Caco-2 (cell line): ENCODE measurements around the gene CSAD. TPM values are rescaled to one million over a fixed set of nuclear protein-coding genes. Genes with fewer than 3 reads are reported as not detected.

Experiments used
- BruUV-seq: library from RNA; stranded (reverse); fragments of 400-500 nt; replicated peaks from 2 replicates; lab custom pipeline; 2021; lab: Mats Ljungman, UMichigan
- CTCF ChIA-PET: fragments of 300-600 bp; sonication (Branson Sonifier 250); formaldehyde crosslinking; loops from one replicate; lab custom pipeline; 2022; ENCODE audit warnings: antibody characterized with exemption; lab: Charles Lee
- POLR2A ChIA-PET: fragments of 300-600 bp; sonication (Branson Sonifier 250); formaldehyde crosslinking; loops from one replicate; lab custom pipeline; 2022; ENCODE audit warnings: antibody characterized with exemption; lab: Charles Lee
- DNase-seq, 2 experiments: peaks; one replicate each; pipeline versions ENCODE4 v3.0.0 to v3.0.0-alpha.2; 2020 to 2022
- H3K27me3 ChIP-seq: replicated peaks from 2 replicates; pipeline ENCODE4 v1.6.0; 2011; ENCODE audit warnings: low read length; ENCODE audit not compliant: control insufficient read depth, insufficient read depth
- H3K36me3 ChIP-seq: 2 replicates; pipeline ENCODE4 v1.5.1; 2011; ENCODE audit warnings: low read length; ENCODE audit not compliant: control insufficient read depth, insufficient read depth
- H3K4me1 ChIP-seq: fragments of 250-450 bp; sonication (Bioruptor Pico); 2 replicates; pipeline ENCODE4 v1.5.1; 2020; ENCODE audit warnings: mild to moderate bottlenecking
- H3K4me3 ChIP-seq: 2 replicates; pipeline ENCODE4 v1.5.1; 2011; ENCODE audit warnings: low read depth, mild to moderate bottlenecking, control low read depth, low read length
- H3K9me3 ChIP-seq: fragments of 250-450 bp; sonication (Bioruptor Pico); 2 replicates; pipeline ENCODE4 v1.5.1; 2020; ENCODE audit warnings: mild to moderate bottlenecking, moderate library complexity
- H3K27ac Mint-ChIP-seq: one replicate; pipeline ENCODE4 v1.8.0; 2022; ENCODE audit warnings: mixed read lengths; ENCODE audit not compliant: unreplicated experiment
- H3K27me3 Mint-ChIP-seq: one replicate; pipeline ENCODE4 v1.8.0; 2022; ENCODE audit warnings: mixed read lengths; ENCODE audit not compliant: insufficient read depth, unreplicated experiment
- H3K36me3 Mint-ChIP-seq: one replicate; pipeline ENCODE4 v1.8.0; 2022; ENCODE audit warnings: mild to moderate bottlenecking, mixed read lengths; ENCODE audit not compliant: insufficient read depth, unreplicated experiment
- H3K4me1 Mint-ChIP-seq: one replicate; pipeline ENCODE4 v1.8.0; 2022; ENCODE audit warnings: low read depth, mixed read lengths; ENCODE audit not compliant: unreplicated experiment
- H3K4me3 Mint-ChIP-seq: one replicate; pipeline ENCODE4 v1.8.0; 2022; ENCODE audit warnings: mild to moderate bottlenecking, moderate library complexity, mixed read lengths; ENCODE audit not compliant: unreplicated experiment
- H3K9me3 Mint-ChIP-seq: one replicate; pipeline ENCODE4 v1.8.0; 2022; ENCODE audit warnings: mixed read lengths; ENCODE audit not compliant: unreplicated experiment
- intact Hi-C: fragments of 100-400 bp; cut with micrococcal nuclease; formaldehyde crosslinking; loops from one replicate; pipeline ENCODE4 v1.10.0; 2022; ENCODE audit not compliant: unreplicated experiment
- total RNA-seq: library from RNA; stranded (reverse); gene quantifications from 2 replicates; pipeline ENCODE4 v1.2.3, GENCODE V29; 2022
- TF ChIP-seq, protein P1 (sequence below), 2 experiments: fragments of 200-600 bp in 1 of 2; IDR thresholded peaks; 1 replicate in 1 of 2; 2 replicates in 1 of 2; pipeline versions ENCODE4 v1.5.1 to v1.8.0; 2011 to 2022; ENCODE audit warnings: antibody characterized with exemption in 1 of 2, control low read depth in 1 of 2, inconsistent platforms in 1 of 2, low read depth in 1 of 2, low read length in 1 of 2, mild to moderate bottlenecking in 1 of 2, moderate library complexity in 1 of 2; ENCODE audit not compliant: insufficient read depth in 1 of 2, severe bottlenecking in 1 of 2, unreplicated experiment in 1 of 2

Gene CSAD
- total RNA-seq, 1 experiment from 2014 or later, result 20.1 TPM

DNA sequence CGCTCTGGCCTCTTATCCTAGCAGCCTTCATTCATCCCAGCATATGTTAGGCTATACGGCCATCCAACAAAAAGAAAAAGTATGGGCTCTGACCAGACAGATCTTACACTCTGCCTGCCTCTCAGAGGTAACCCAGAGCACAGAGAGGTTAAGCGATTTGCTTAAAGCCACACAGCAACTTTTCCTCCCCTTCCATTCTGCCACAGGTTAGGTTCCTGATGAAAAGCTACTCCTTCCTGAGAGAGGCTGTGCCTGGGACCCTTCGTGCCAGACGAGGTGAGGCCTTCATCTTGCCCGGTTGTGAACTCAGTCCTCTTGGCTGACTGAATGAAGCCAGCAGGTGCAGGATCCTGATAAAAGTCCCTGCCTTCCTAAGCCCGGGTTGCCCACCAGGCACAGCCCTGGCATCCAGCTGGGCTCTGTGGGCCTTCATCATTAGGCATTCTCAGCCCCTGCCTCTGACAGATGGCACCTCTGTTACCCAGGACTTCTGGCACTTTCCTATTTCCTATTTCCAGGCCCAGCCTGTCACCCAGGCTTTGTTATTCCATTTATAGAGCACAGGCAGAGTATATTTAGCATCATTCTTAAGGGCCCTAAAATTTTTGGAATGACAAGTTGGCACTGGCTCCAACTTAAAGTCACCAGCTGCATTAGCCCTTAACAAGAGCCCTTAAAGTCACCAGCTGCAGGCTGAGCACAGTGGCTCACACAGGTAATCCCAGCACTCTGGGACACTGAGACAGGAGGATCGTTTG lies 64.7 kb downstream of the CSAD start:
- no peak for DNase-seq

GRCh38 chr12:53115112-53115890 lies 65.4 kb downstream of the CSAD start:
- H3K4me3 Mint-ChIP-seq, result no peak overlapping the region
- H3K27me3 ChIP-seq, result no peaks in the 10 kb centered on the region
- no peaks in the 10 kb centered on the region for H3K27me3 Mint-ChIP-seq
- 0 out of 2 replicates have a peak, but pooled peaks cover 2% of the 10 kb centered on the region for H3K9me3 ChIP-seq
- BruUV-seq, result no TSS peak
- peaks cover 7% of the 10 kb centered on the region for H3K36me3 Mint-ChIP-seq
- peaks cover 21% of the 10 kb centered on the region for H3K4me1 ChIP-seq
- peak in 1 of 2 experiments; percentile 42 for DNase-seq
- no peak overlapping the region for H3K4me3 ChIP-seq
- H3K36me3 ChIP-seq, result no peaks in the 10 kb centered on the region
- no peaks in the 10 kb centered on the region for H3K9me3 Mint-ChIP-seq
- CTCF ChIA-PET, result interaction anchor here (0.6 to 0.7 kb wide), 2 partner anchors 13 to 49 kb away, joined by 3 to 4 read pairs; no protein-coding TSS in a partner anchor
- POLR2A ChIA-PET, result no interaction called here
- intact Hi-C loops, result no loop called here
- no peak overlapping the region for H3K27ac Mint-ChIP-seq
- TF ChIP-seq, protein P1, sequence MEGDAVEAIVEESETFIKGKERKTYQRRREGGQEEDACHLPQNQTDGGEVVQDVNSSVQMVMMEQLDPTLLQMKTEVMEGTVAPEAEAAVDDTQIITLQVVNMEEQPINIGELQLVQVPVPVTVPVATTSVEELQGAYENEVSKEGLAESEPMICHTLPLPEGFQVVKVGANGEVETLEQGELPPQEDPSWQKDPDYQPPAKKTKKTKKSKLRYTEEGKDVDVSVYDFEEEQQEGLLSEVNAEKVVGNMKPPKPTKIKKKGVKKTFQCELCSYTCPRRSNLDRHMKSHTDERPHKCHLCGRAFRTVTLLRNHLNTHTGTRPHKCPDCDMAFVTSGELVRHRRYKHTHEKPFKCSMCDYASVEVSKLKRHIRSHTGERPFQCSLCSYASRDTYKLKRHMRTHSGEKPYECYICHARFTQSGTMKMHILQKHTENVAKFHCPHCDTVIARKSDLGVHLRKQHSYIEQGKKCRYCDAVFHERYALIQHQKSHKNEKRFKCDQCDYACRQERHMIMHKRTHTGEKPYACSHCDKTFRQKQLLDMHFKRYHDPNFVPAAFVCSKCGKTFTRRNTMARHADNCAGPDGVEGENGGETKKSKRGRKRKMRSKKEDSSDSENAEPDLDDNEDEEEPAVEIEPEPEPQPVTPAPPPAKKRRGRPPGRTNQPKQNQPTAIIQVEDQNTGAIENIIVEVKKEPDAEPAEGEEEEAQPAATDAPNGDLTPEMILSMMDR (IDR thresholded peaks at IDR 0.05; ENCODE audit: insufficient read depth in 1 of 2, low read depth in 1 of 2, low read length in 1 of 2, severe bottlenecking in 1 of 2, unreplicated experiment in 1 of 2), result no peak
- peaks cover 5% of the 10 kb centered on the region for H3K4me1 Mint-ChIP-seq

More for the DNA sequence above, 64.7 kb downstream of the CSAD start:
- H3K4me3 ChIP-seq, result no peak overlapping the region
- no peaks in the 10 kb centered on the region for H3K27me3 Mint-ChIP-seq
- BruUV-seq, result no TSS peak
- no peaks in the 10 kb centered on the region for H3K27me3 ChIP-seq
- TF ChIP-seq, protein P1 (IDR thresholded peaks at IDR 0.05; ENCODE audit: insufficient read depth in 1 of 2, low read depth in 1 of 2, low read length in 1 of 2, severe bottlenecking in 1 of 2, unreplicated experiment in 1 of 2), result no peak
- H3K4me1 ChIP-seq, result peaks cover 21% of the 10 kb centered on the region
- H3K9me3 Mint-ChIP-seq, result no peaks in the 10 kb centered on the region
- intact Hi-C loops, result no loop called here
- peaks cover 6% of the 10 kb centered on the region for H3K36me3 Mint-ChIP-seq
- H3K4me3 Mint-ChIP-seq, result no peak overlapping the region
- CTCF ChIA-PET, result interaction anchor here (0.6 kb wide), 1 partner anchor 13 kb away, joined by 3 read pairs; no protein-coding TSS in a partner anchor
- H3K9me3 ChIP-seq, result no peaks in the 10 kb centered on the region
- no peak overlapping the region for H3K27ac Mint-ChIP-seq
- H3K36me3 ChIP-seq, result no peaks in the 10 kb centered on the region
- peaks cover 6% of the 10 kb centered on the region for H3K4me1 Mint-ChIP-seq
- POLR2A ChIA-PET, result no interaction called here

- Mint-ChIP-seq H3K4me1 (peaks cover 5% of the 10 kb centered on the region), H3K27me3 (no peaks in the 10 kb centered on the region), H3K27ac (peak overlapping the region; percentile 17), H3K36me3 (peaks cover 7% of the 10 kb centered on the region), H3K9me3 (no peaks in the 10 kb centered on the region), H3K4me3 (peak overlapping the region; percentile 72)
- ChIA-PET POLR2A (no interaction called here), CTCF (interaction anchor here (0.8 kb wide), 1 partner anchor 35 kb away, joined by 7 read pairs; the partner anchor contains the start of gene SPRYD3)
- TF ChIP-seq, protein P1 (IDR thresholded peaks at IDR 0.05; ENCODE audit: insufficient read depth in 1 of 2, low read depth in 1 of 2, low read length in 1 of 2, severe bottlenecking in 1 of 2, unreplicated experiment in 1 of 2), result no peak
- intact Hi-C loops, result no loop called here
- H3K9me3 ChIP-seq, result 0 out of 2 replicates have a peak, but pooled peaks cover 3% of the 10 kb centered on the region
- no peaks in the 10 kb centered on the region for H3K27me3 ChIP-seq
- BruUV-seq, result no TSS peak
- H3K36me3 ChIP-seq, result no peaks in the 10 kb centered on the region
- H3K4me3 ChIP-seq, result no peak overlapping the region
- peaks cover 21% of the 10 kb centered on the region for H3K4me1 ChIP-seq
- DNase-seq, result peak; percentile 28 to 55
These were observed 66.8 kb downstream of the CSAD start for GRCh38 chr12:53113951-53114350.
